GM21576 (cell line): ENCODE results near the gene PRIMA1.

Experiments used
- ATAC-seq: cut with Tn5 transposase; IDR thresholded peaks from one replicate; pipeline ENCODE4 v1.9.1; 2021; ENCODE audit warnings: mild to moderate bottlenecking, moderate library complexity; ENCODE audit not compliant: unreplicated experiment

PRIMA1 gene

DNA sequence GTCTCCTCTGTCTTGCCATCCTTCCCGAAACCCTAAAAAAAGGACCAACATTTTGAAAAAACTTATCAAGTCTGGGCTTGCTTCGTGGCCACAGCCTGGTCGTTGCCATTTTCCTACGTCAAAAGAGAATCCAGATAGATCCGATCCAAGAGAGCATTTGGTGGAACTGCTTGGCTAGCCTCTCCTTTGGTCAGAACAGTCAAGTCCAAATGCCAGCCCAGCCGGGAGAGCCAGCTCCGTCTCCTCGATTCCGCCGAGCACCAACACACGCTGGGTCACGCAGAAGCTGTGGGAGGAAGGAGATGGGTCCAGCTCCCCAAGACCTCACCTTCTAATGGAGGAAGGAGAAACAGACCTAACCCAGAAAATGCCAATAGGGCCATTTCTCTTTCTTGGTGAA is 9.3 kb upstream of the PRIMA1 start:
- ATAC-seq = no peak

GRCh38 chr14:93797071-93797470 is 8.8 kb upstream of the PRIMA1 start:
- ATAC-seq = no peak

GRCh38 chr14:93794756-93795155 is 6.5 kb upstream of the PRIMA1 start:
- no peak for ATAC-seq

DNA sequence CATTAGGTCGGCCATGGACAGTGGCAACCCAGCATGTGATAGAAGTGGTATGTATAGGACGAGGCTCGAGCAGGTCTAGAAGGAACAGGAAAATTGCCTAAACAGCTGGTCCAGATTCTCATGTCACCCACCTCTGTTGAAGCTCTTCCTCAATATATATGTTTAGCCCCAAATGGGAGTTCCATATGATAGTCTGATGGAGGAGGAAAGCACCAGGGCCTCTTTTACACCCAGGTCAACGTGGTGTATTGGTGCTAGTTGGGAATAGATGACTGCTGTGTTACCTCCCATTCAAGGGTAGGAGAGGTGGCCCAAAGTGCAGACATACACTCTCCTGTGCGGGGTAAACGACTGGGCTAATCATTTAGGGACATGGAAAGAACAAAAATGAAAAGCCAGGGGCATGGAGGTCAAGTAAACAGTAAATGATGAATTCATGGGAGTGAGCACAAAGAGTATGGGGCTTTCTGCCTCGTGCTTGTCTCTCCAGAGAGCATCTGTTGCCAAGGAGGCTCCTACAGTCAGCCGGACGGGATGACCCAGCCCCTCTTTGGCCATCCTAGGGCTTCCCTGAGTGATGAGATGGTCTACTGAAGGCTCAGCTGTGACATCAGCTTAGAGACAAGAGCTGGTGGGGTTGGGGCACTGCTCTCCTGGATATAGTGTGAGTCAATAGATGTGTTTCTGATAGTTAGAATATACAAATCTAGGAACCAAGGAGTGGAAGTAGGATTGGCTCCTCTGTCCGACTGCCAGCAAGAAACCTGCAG is 5.5 kb upstream of the PRIMA1 start:
- ATAC-seq = no peak

GRCh38 chr14:93792391-93792790 is 4.1 kb upstream of the PRIMA1 start:
- ATAC-seq = no peak

DNA sequence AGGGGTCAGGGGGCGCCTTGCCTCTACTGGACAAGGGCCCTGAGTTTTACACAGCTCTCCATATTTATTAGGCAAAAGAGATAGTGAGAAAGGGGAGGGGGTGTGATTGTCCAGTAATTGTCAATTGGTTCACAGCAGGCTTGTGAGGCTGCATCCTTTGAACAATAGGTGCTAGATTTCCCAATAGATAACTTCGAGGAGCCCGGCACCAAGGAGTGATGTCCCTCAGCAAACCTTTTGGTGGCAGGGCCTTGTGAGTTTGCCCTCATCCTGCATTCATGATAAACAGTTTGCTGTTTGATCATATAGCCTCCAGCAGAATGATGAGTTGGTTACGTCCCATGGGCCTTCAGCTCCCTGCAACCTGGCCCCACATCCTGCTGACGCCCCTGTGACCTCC is 2.7 kb upstream of the PRIMA1 start:
- ATAC-seq = no peak

DNA sequence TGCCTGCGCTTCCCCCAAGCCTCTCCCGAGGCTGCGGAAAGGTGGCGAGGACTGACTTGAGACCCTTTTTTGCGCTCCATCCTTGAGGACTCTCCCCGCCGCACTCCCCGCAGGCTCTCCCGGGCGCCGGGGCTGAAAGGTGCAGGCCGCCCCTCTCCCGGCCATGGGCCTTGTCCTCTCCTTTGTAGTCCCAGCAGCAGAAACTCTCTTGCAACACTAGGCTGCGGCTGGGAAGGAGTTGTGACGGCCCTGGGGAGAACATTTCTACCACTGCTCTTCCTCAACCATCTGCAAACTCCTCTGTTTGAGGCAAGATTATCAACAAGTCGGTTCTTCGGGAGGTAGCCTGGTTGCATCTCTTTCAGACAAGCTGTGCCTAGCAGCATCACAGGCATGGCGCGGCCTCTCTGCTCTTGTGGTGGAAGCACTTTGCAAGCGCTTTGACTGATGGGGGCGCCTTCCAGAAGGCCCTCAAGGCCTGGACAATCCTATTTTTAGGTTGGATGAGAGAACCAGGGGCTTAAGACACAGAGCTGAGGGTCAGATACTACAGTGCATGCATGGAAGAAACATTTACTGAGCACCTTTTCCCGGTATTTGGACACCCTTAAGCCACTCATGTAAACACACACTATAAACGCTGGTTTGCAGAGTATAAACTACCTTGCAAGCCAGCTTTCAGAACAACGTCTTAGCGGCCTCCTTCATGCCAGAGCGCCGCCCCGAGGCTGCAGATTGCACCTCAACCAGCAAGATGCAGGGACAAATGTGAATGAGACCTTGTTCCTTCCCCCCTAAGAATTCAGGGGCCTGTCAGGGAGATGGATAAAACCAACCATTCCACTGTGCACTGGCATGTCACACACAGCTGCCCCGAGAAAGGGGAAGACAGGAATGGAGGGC is 1.2 kb upstream of the PRIMA1 start:
- ATAC-seq = no peak

DNA sequence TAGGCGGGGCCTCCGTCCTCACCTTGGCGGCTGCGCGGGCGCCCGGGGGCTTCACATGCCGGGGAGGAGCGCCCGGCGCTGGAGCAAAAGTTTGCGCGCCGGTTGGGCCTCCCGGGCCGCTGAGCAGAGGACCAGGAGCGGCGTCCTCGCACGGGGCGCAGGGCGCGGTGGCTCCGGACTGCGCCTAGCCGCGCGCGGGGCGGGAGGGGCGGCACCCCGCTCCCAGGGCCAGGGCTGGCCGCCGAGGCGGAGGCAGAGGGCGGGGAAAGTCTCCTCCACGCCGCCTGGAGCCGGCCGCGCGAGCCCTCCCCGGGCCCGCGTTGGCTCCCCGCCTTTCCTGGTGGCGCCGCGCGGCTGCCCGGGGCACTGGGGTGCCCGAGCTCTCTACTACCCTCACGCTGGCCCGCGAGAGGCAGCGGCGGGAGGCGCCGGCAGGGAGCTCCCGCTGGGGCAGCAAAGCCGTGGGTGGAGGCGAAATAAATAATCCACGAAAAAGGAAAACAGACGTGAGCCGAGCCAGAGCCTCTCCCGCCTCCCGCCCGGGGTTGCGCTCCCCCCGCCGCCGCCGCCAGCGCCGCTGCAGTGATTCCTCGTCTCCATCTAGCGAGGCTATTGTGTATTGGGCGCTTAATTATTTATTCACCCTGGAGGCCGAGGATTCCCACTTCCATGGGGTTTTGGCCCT is 400 bp upstream of the PRIMA1 start:
- ATAC-seq = no peak

- ATAC-seq = no peak
Observed at GRCh38 chr14:93787465-93788292, 606 bp downstream of the PRIMA1 start.

- ATAC-seq = no peak
Observed at GRCh38 chr14:93785423-93785822, 2.9 kb downstream of the PRIMA1 start.

- ATAC-seq = no peak
Observed at GRCh38 chr14:93784878-93785277, 3.4 kb downstream of the PRIMA1 start.

GRCh38 chr14:93780813-93781400 is 7.4 kb downstream of the PRIMA1 start:
- ATAC-seq = no peak

GRCh38 chr14:93778856-93779629 is 9.2 kb downstream of the PRIMA1 start:
- ATAC-seq = no peak

DNA sequence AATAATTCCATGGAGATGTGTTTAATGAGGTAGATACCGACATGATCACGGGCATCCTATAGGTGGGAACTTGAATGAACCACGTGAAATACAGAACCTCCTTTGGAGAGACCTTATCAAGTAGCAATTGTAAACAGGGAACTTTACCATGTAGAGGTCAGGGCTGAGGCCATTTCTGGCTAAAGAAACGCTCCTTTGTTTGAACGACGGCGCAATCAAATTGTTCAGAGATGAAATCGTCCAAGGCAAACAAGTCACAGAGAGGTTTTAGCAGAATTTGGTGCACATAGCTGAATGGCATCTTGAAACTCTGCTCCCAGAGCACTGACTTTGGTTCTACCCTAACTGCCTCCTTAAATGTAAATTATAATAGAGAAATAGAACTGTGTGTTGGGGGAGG is 9.8 kb downstream of the PRIMA1 start:
- ATAC-seq = no peak

DNA sequence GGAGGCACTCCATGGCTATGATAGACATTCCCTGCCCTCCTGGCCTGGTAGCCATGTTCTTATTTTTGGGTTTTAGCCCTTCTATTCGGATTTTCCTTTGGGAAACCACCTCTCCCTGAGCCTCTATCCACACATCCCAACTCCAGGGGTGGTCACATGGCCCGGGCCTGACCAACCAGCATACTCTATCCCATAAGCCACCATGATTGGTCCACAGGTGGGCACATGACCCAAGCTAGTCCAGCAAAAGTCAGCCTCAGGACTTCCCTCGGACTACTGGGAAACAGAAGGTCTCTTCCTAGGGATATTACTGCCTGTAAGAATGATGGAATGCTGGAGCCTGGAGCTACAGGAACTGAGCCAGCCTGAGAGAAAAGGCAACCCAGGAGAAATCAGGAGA is 12.5 kb downstream of the PRIMA1 start:
- no peak for ATAC-seq

- no peak for ATAC-seq
Observed at GRCh38 chr14:93775158-93775557, 13.1 kb downstream of the PRIMA1 start.

DNA sequence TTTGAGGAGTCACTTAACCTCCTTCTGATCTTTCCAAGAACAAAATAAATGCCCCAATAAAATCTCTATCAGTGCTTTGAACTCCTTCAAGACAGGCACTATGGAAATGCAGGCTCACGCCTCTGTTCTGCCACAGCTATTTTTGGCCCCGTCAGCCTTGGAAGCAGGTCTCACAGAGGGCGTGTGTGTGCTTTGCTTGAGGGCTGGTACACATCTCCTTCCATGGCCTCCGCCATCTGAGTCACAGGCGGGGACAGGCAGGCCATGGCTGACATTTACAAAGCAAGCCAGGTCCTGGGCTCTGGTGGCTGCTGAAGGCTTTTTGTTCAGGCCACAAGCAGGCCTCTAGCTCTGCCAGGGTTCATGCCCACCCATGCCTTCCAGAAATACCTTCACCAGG is 16.0 kb downstream of the PRIMA1 start:
- no peak for ATAC-seq

GRCh38 chr14:93765970-93766369 is 22.3 kb downstream of the PRIMA1 start:
- ATAC-seq = no peak

- ATAC-seq = no peak
Observed at GRCh38 chr14:93765155-93765554, 23.1 kb downstream of the PRIMA1 start.
